Fibroblast of pulmonary artery (primary cell): ENCODE data around the gene HRH1.
"Not testable (repeated sequence)": the region's sequence is repeated elsewhere in the genome, so short reads cannot be mapped to it uniquely, and the experiment has no call there.

Experiments
- DNase-seq: peaks from one replicate; pipeline ENCODE4 v3.0.0-alpha.2; 2010; ENCODE audit warnings: low read depth
- H3K4me3 ChIP-seq: replicated peaks from 2 replicates; pipeline ENCODE4 v1.5.1; 2011; ENCODE audit warnings: low read depth, mild to moderate bottlenecking, control low read depth, low read length, moderate library complexity
- CTCF ChIP-seq: IDR thresholded peaks from 2 replicates; pipeline ENCODE4 v1.5.1; 2011; ENCODE audit warnings: mild to moderate bottlenecking, control low read depth, low read length, inconsistent platforms; ENCODE audit errors: missing control alignments

The HRH1 gene

GRCh38 chr3:11172096-11172690 lies 17.9 kb downstream of the HRH1 start:
- no peak for TF ChIP-seq CTCF
- no peak overlapping the region for H3K4me3 ChIP-seq
- DNase-seq: peak; percentile 24

- no peak overlapping the region for H3K4me3 ChIP-seq
- DNase-seq: no peak
- TF ChIP-seq CTCF: no peak
These were observed 19.7 kb downstream of the HRH1 start for GRCh38 chr3:11173828-11174465.

GRCh38 chr3:11178421-11178820 lies 24.1 kb downstream of the HRH1 start:
- TF ChIP-seq CTCF: no peak
- no peak for DNase-seq
- H3K4me3 ChIP-seq: no peak overlapping the region

- H3K4me3 ChIP-seq, DNase-seq: not testable (repeated sequence)
These were observed 30.2 kb downstream of the HRH1 start for GRCh38 chr3:11184328-11184969.

- no peak for TF ChIP-seq CTCF
- no peak overlapping the region for H3K4me3 ChIP-seq
- DNase-seq: no peak
These were observed 30.9 kb downstream of the HRH1 start for GRCh38 chr3:11185144-11185543.

- peak; percentile 98 for DNase-seq
- TF ChIP-seq CTCF: no peak
- H3K4me3 ChIP-seq: no peak overlapping the region
These were observed 31.4 kb downstream of the HRH1 start for GRCh38 chr3:11185564-11186317.

GRCh38 chr3:11186318-11186692 lies 32.0 kb downstream of the HRH1 start:
- H3K4me3 ChIP-seq: no peak overlapping the region
- DNase-seq: no peak
- no peak for TF ChIP-seq CTCF
